Testis (tissue), 2 donors: ENCODE data around the gene FSHR.

Experiments
- CTCF ChIP-seq, 3 experiments: fragments of 450-650 bp in 2 of 3; fragments of 200-600 bp in 1 of 3; sonication (generic) in 1 of 3; IDR thresholded peaks; one replicate each; pipeline ENCODE4 v1.5.1; 2016 to 2019; ENCODE audit warnings: antibody characterized with exemption in 3 of 3, mild to moderate bottlenecking in 2 of 3, moderate library complexity in 1 of 3
- POLR2A ChIP-seq: fragments of 450-650 bp; IDR thresholded peaks from one replicate; pipeline ENCODE4 v1.6.1; 2017; ENCODE audit warnings: antibody characterized with exemption, mild to moderate bottlenecking, moderate library complexity

GRCh38 chr2:48984922-48985321, 169.4 kb downstream of the FSHR start:
- TF ChIP-seq CTCF (IDR thresholded peaks at IDR 0.05) (no peak), POLR2A (no peak)
